ENCODE results near the gene SLC9A9.

SLC9A9 gene

DNA sequence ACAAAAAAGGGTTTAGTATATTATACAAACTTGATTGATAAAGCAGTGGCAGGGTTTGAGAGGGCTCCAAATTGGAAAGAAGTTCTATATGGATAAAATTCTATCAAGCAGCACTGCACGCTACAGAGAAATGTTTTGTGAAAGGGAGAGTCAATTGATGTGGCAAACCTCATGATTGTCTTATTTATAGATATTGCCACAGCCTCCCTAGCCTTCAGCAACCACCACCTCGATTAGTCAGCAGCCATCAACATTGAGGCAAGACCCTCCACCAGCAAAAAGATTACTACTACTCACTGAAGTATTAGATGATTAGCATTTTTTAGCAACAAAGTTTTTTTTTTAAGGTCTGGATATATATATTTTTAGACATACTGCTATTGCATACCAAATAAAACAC, 432.0 kb downstream of the SLC9A9 start:
- DNase-seq (ENCODE audit: low read depth, low spot score): no peak

- DNase-seq (ENCODE audit: low read depth, low spot score): no peak
Measured at GRCh38 chr3:143414571-143415253, 433.6 kb downstream of the SLC9A9 start.

DNA sequence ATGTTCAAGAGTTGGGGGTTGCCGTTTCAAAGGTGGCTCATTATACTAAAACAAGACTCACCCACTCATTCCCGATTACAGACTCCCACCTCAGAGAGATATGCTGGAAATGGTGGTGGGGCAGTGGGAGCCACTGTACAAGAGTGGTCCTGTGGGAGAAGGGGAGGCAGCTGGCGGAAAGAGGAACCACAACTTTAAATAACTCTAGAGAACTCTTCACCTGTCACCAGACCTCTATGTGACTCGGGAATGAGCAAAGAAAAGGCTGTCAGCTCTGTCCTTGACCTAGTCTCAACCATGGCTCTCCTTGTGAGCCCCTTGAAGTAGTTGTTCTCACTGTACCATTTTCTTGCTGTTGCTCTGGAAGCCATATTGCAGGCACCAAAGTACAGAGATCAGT, 434.9 kb downstream of the SLC9A9 start:
- no peak for DNase-seq (ENCODE audit: low read depth, low spot score)

DNA sequence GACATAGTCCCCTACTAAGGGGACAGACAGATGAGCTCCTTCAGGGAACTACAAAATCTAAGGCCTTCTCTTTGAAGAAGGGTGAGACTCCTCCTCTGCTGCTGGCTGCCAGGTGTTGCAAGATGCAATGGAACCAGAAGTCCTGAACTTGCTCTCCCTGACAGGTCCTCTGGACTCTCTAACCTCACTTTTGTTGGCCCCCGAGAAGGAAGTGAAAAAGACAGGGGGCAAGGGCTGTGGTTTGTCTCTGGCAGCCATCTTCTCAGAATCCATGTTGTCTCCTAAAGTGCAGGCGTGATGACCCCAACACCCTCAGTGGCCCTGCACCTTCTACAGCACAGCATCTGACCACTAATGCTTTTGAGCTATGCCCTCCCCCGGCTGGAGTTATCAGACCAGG, 436.2 kb downstream of the SLC9A9 start:
- no peak for DNase-seq (ENCODE audit: low read depth, low spot score)

GRCh38 chr3:143410259-143410658, 438.0 kb downstream of the SLC9A9 start:
- DNase-seq (ENCODE audit: low read depth, low spot score): no peak

- DNase-seq (ENCODE audit: low read depth, low spot score): no peak
Measured at GRCh38 chr3:143408771-143409170, 439.5 kb downstream of the SLC9A9 start.

- no peak for DNase-seq (ENCODE audit: low read depth, low spot score)
Measured at GRCh38 chr3:143402602-143403001, 445.7 kb downstream of the SLC9A9 start.

DNA sequence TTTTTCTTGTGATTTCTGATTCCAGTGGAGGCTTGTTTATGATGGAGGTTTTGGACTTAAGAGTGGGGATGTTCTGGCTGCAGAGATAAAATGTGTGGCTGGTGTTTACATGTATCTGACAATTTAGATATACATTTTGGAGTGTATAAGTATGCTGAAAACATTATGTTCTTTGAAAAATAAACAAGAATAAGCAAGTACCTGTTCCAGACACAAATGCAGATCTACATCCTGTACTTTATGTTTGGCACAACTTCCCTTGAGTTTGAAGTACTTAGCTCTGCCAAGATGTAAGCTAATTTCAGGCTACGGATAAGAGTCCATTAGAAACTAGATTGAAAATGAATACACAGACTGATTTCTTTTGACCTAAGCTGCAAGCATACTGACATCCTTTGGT, 451.5 kb downstream of the SLC9A9 start:
- no peak for DNase-seq (ENCODE audit: low read depth, low spot score)

DNA sequence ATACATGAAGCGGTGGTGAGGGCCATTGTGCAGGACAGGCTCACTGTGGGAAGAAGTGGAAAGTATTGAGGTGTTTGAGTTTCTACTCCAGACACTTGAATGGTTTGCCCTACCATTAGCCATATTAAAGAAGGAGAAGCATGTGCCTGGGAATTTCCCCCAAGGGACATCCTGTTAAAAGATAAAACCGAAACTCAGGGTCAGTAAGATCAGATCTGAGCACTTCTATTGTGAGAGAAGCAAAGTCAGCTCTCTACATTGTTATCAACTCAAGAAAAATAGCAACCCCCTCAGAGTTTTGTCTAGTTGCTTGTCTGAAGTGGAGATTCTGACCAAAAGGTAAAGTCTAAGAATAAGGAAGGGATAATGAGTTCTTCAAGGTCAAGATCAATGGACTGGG, 458.9 kb downstream of the SLC9A9 start:
- no peak for DNase-seq (ENCODE audit: low read depth, low spot score)

DNA sequence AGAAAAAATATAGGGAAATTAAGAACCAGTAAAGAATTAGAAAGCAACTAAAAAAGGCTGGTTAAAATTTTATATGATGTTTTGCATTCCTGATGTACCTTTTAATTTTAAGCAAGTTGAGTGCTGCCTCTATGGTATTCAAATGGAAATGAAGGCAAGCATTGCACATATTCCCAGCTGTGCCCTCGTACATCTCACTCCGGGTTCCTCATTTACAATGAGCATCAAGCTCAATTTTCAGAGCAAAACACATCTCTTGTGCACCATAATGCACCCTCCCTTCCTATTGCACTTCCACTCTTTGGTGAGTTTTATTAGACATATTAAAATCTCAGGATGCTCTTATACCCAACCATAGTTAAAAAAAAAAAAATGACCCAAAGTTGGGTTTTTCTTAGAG, 460.8 kb downstream of the SLC9A9 start:
- DNase-seq (ENCODE audit: low read depth, low spot score): no peak

DNA sequence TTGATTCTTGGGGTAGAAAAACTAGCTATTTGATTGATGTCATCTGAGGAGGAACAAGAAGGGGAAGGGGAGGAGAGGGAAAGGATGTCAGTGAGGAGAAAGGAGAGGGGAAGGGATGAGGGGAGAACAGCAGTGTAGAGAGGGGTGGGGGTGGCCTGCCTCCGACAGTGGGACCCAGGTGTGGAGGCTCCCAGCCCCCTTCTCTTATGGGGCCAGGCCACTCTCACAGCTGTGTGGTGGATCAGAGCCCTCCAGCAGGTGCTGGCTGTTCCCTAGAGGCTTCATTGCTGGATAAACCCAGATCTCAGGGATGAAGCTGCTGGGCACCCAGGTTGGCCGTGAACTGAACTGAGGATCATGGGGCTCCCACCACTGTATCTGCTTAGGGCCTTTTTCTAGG, 464.2 kb downstream of the SLC9A9 start:
- DNase-seq (ENCODE audit: low read depth, low spot score): no peak

GRCh38 chr3:143383421-143383820, 464.8 kb downstream of the SLC9A9 start:
- no peak for DNase-seq (ENCODE audit: low read depth, low spot score)

DNA sequence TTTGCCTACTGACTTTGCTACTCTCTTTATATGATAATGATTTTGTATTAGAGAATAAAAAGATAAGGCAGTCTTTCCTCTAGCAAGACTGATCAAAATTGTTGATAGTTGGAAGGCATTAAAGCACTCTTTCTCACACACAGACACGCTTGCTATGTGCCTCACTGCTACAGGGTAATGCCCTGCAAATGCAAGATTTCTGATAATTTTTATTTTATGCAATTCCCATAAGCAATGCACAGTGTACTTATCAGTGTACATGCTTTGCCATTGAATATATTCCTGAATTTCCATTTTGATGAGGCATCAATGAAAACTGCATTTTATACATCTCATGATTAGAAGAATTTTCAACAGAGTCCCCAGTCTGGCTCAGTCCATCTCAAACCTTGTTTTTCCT, 465.5 kb downstream of the SLC9A9 start:
- no peak for DNase-seq (ENCODE audit: low read depth, low spot score)

DNA sequence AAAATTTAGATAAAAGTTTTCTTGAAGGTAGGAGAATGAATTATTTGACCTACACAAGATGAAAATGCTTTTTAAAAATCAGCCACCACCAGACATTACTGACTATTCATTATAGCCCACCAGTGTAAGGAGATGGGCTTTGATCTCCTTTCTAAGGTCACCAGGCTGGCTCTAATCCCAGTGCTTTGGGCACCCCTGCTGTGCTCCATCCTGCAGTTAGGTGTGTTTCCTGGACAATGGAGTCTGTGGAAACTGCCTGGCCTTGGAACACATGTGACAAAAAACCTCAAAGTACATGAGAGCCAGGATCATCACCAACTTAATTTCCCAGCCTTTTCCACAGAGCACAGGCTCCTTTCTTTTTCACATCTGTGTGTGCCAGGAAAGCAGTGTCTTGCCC, 467.8 kb downstream of the SLC9A9 start:
- no peak for DNase-seq (ENCODE audit: low read depth, low spot score)

DNA sequence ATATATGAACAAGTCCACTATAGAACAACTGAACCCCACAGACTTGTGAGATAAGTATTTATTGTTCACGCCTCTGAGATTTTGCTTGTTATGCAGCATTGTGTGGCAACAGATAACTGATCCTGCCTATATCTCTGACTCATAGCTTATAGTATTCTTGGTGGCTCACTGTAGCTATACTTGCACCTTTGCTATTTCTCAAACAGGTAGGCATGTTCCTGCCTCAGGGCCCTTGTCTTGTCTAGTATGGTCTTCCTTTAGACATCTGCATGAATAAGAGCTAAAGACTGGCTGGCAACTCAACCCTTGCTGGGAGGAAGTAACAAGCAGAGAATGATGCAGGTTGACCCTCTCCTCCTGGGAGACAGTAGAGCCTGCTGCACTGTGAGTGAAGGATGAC, 472.6 kb downstream of the SLC9A9 start:
- DNase-seq (ENCODE audit: low read depth, low spot score): no peak

GRCh38 chr3:143367171-143367570, 481.1 kb downstream of the SLC9A9 start:
- DNase-seq (ENCODE audit: low read depth, low spot score): no peak

DNA sequence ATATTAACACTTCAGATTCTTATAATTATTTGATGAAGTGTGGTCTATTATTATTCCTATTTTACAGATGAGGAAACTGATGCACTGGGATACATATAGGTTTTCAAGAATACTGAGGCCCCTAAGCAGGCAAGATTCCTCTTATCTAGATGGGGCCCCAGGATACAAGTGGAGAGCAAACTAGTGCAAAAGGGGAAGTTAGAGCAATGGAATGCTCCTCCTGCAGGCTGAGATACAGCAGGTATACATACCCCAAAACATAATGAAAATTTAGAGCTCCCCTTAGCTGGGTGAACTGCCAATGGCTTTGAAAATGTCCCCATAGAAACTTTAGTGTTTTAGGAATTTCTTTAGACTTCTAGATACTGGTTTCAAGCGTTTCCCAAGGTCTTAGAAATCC, 481.6 kb downstream of the SLC9A9 start:
- DNase-seq (ENCODE audit: low read depth, low spot score): no peak

DNA sequence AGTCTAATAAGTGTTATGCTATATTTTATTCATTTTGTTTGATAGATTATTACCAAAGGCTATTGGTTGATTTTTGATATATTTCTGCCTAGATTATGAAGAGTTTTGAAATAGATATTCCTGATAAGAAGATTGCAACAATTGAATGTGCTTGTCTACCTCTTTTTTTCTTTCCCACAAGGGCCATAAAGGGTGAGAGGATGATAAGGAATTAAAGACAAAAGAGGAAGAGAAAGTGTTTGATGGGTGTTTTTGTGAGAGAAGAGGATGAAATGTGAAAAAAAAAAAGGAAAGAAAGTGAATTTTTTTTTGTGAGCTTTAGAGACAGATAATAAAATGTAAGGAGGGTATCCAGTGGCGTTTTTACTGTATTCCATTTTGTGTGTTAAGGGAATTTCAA, 484.3 kb downstream of the SLC9A9 start:
- DNase-seq (ENCODE audit: low read depth, low spot score): no peak

DNA sequence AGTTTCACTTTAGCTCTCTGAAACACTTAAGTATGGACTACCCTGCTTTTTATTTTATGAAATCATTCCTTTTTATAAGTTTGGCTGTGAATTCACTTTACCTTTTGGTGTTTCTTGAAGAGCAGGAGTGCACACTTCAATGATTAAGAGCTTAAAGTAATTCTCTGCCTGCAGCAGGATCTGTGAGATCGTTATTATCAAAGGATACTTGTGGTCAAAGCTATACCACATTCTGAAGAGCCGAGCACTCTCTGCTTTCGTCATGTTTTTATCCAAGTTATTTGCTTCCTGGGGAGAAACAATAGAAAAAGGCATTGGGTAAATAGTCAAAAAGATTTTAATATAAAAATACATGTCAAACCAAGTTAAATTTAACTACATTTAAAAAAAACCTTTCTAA, 485.0 kb downstream of the SLC9A9 start:
- no peak for DNase-seq (ENCODE audit: low read depth, low spot score)

GRCh38 chr3:143362115-143362991, 485.9 kb downstream of the SLC9A9 start:
- no peak for DNase-seq (ENCODE audit: low read depth, low spot score)

DNA sequence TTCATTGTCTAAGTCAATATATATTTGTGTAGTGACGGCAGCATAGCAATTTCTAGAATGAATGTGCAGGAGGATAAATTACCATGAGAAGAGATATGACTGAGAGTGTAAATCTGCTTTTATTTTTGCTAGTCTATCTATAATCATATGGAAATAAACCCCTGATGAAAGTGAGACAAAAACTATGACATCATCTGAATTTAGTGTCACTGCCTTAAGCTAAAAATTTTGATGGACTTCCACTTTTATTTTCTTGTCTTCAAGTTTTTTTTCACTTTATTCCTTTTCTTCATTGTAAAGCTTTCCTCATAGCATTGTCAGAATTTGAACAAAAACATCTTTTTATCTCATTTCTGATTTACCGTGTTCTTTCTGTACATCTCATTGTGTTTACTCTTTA, 486.7 kb downstream of the SLC9A9 start:
- DNase-seq (ENCODE audit: low read depth, low spot score): no peak

DNA sequence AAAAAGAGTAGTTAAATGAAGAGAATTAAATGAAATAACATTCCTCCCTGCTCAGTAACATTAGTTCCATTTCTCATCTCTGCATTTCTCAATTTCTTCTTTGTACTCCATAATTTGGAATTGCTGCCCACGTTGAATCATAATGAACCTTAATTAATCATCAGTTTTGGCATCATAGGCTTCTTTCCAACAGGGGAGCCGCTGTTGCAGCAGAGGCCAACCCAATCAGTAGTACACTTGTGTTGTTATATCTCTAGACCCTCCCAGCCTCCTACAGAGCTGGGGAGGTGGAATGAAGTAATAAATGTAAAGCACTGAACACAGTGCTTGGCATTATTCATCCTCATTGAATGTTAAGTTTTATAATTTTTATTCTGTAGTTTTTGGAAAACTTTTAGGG, 488.0 kb downstream of the SLC9A9 start:
- no peak for DNase-seq (ENCODE audit: low read depth, low spot score)

DNA sequence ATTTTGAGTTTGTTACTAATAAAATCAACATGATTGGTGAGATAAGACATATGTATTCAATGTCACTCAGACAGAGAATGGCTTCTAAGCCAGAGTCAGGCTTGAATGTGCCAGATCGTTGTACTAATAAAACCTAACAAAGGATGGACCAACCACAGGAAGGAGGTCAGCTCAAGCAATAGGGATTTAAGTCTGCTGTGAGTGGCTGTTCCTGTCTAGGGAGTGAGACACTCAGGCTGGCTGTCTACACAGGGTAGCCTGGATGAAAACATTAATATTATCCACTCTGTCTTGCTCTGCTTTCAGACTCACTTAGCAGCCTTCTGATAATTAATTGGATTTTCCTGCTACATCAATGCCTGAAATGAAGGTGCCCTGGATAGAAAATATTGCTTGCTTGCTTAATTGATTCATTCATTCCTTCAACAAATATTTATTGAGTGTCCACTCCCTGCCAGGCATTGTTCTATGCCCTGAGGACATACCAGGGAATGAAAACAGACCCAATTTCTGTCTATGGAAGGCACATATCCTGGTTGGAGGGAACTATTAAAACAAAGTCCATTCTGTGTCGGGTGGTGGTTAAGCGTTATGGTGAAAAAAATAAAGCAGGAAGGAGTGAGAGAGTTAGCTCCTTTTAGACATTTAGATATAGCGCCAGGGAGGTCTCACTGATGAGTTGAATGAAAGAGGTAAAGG, 489.3 kb downstream of the SLC9A9 start:
- no peak for DNase-seq (ENCODE audit: low read depth, low spot score)
